HepG2 (cell line): ENCODE results near the gene CBX6. TPM values are rescaled to one million over a fixed set of nuclear protein-coding genes. Genes with fewer than 3 reads are reported as not detected.

Experiments used
- GTF2F1 ChIP-seq: fragments of 150-350 bp; IDR thresholded peaks from 2 replicates; pipeline ENCODE4 v1.6.1; 2014; ENCODE audit warnings: low read length
- HIVEP1 ChIP-seq: sonication (generic); formaldehyde crosslinking; IDR thresholded peaks from 2 replicates; pipeline ENCODE4 v1.4.0; 2020; ENCODE audit warnings: mild to moderate bottlenecking, missing genetic modification reagents
- NFE2L2 ChIP-seq: fragments of 150-350 bp; IDR thresholded peaks from 2 replicates; pipeline ENCODE4 v1.6.1; 2014; ENCODE audit warnings: low read length
- RXRA ChIP-seq: sonication (generic); formaldehyde crosslinking; IDR thresholded peaks from 2 replicates; pipeline ENCODE4 v1.5.1; 2020; ENCODE audit warnings: missing genetic modification reagents
- RXRB ChIP-seq: IDR thresholded peaks from 2 replicates; pipeline ENCODE4 v1.6.1; 2016; ENCODE audit warnings: borderline replicate concordance, missing genetic modification reagents, missing compliant biosample characterization
- ZNF563 ChIP-seq: sonication (generic); formaldehyde crosslinking; IDR thresholded peaks from 2 replicates; pipeline ENCODE4 v1.8.0; 2022; ENCODE audit warnings: mild to moderate bottlenecking, moderate library complexity, missing genetic modification reagents
- ZNF674 ChIP-seq: sonication (generic); formaldehyde crosslinking; IDR thresholded peaks from 2 replicates; pipeline ENCODE4 v1.5.0; 2020; ENCODE audit warnings: low read depth, mild to moderate bottlenecking, missing genetic modification reagents
- polyA plus RNA-seq, 8 experiments: library from polyadenylated mRNA; depleted of rRNA in 3 of 8; stranded (reverse) in 7 of 8; unstranded in 1 of 8; fragments of >200 nt; fragmentation: Illumina TruSeq in 4 of 8; extraction: Trizol in 4 of 8; gene quantifications; 2 replicates each; pipeline versions ENCODE4 v1.2.1 to v1.2.3, GENCODE V29; 2011 to 2016; ENCODE audit warnings: low read depth in 4 of 8, missing spikeins in 1 of 8, mixed read lengths in 1 of 8; ENCODE audit not compliant: insufficient read depth in 1 of 8
- total RNA-seq, 5 experiments: library from RNA; depleted of rRNA; stranded (reverse); fragments of >200 nt; fragmentation: Illumina TruSeq; extraction: Trizol; gene quantifications; 2 replicates each; pipeline ENCODE4 v1.2.3, GENCODE V29; 2016; ENCODE audit warnings: low read depth in 1 of 5
- TF ChIP-seq, protein P1 (sequence below): sonication (generic); formaldehyde crosslinking; conservative IDR thresholded peaks from 2 replicates; pipeline ENCODE4 v1.4.0; 2020; ENCODE audit warnings: missing genetic modification reagents
- TF ChIP-seq, protein P2 (sequence below): IDR thresholded peaks from 2 replicates; pipeline ENCODE4 v1.4.0; 2020; ENCODE audit warnings: mild to moderate bottlenecking, missing genetic modification reagents
- TF ChIP-seq, protein P3 (sequence below): sonication (generic); formaldehyde crosslinking; IDR thresholded peaks from 2 replicates; pipeline ENCODE4 v1.8.1; 2023; ENCODE audit warnings: missing genetic modification reagents, mild to moderate bottlenecking, borderline replicate concordance

Gene CBX6
- total and polyA plus RNA-seq, 2 of the 13 experiments (the other 11 are each of a cell fraction or from before 2014, with no cell fraction given), result 1.7 to 6.5 TPM

DNA sequence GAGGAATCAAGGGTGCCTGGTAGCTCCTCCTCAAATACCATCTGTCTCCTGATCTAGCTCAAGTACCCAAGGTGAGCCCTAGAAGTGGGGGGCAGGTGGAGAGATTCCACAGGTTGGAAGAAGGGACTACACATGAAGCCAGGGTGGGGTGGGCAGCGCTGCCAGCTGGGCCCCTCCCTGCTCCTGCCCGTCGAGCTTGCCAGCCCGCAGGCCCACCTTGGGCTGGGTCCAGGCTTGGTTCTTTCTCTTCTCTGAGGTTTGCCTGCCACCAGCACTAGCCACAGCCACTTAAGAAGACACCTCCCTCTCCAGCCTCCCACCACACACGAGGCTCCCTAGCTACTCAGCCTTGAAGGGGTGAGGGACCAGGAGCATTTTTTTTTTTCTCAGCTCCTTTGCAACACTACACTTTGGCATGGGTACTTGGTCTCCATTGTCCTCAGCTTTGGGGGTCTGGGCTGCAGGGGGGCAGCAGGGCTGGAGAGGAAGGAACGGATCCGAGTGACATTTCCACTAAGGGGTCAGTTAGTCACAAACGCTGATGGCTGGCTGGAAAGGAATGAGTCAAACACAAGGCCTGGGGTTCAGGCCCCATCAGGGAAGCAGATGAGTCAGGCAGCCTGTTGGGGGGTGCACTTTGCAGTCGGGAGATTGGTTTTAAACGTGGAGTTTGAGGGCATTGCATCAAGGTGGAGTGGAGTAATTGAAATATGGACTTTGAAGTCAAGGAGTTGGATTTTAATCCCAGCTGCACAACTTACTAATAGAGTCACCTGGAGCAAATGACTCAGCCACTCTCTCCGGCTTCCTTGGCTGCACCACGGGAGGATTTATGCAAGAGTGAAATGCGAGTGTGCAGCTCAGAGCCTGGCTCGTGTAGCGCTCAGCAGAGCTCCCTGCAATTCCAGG lies 20.8 kb downstream of the CBX6 start (continued):
- TF ChIP-seq ZNF674 (CRISPR knock-in tag), result no peak
- TF ChIP-seq RXRA, result no peak
- no peak for TF ChIP-seq HIVEP1 (CRISPR knock-in tag)
- no peak for TF ChIP-seq GTF2F1
- TF ChIP-seq, protein P1, sequence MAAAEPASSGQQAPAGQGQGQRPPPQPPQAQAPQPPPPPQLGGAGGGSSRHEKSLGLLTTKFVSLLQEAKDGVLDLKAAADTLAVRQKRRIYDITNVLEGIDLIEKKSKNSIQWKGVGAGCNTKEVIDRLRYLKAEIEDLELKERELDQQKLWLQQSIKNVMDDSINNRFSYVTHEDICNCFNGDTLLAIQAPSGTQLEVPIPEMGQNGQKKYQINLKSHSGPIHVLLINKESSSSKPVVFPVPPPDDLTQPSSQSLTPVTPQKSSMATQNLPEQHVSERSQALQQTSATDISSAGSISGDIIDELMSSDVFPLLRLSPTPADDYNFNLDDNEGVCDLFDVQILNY (CRISPR knock-in tag), result no peak
- no peak for TF ChIP-seq ZNF563 (CRISPR knock-in tag)
- no peak for TF ChIP-seq NFE2L2
- TF ChIP-seq RXRB, result no peak
- TF ChIP-seq, protein P2, sequence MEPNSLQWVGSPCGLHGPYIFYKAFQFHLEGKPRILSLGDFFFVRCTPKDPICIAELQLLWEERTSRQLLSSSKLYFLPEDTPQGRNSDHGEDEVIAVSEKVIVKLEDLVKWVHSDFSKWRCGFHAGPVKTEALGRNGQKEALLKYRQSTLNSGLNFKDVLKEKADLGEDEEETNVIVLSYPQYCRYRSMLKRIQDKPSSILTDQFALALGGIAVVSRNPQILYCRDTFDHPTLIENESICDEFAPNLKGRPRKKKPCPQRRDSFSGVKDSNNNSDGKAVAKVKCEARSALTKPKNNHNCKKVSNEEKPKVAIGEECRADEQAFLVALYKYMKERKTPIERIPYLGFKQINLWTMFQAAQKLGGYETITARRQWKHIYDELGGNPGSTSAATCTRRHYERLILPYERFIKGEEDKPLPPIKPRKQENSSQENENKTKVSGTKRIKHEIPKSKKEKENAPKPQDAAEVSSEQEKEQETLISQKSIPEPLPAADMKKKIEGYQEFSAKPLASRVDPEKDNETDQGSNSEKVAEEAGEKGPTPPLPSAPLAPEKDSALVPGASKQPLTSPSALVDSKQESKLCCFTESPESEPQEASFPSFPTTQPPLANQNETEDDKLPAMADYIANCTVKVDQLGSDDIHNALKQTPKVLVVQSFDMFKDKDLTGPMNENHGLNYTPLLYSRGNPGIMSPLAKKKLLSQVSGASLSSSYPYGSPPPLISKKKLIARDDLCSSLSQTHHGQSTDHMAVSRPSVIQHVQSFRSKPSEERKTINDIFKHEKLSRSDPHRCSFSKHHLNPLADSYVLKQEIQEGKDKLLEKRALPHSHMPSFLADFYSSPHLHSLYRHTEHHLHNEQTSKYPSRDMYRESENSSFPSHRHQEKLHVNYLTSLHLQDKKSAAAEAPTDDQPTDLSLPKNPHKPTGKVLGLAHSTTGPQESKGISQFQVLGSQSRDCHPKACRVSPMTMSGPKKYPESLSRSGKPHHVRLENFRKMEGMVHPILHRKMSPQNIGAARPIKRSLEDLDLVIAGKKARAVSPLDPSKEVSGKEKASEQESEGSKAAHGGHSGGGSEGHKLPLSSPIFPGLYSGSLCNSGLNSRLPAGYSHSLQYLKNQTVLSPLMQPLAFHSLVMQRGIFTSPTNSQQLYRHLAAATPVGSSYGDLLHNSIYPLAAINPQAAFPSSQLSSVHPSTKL, result no peak
- TF ChIP-seq, protein P3, sequence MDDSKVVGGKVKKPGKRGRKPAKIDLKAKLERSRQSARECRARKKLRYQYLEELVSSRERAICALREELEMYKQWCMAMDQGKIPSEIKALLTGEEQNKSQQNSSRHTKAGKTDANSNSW, result no peak
